ENCODE measurements around the gene TARDBP.
"Not testable (repeated sequence)": the region's sequence is repeated elsewhere in the genome, so short reads cannot be mapped to it uniquely, and the experiment has no call there.

The TARDBP gene

GRCh38 chr1:10980841-10981727 lies 31.4 kb upstream of the TARDBP start:
- DNase-seq (ENCODE audit: low read depth) = no peak
- no peak for TF ChIP-seq CTCF (IDR thresholded peaks at IDR 0.05; ENCODE audit: insufficient read depth, low read depth, low read length, missing control alignments)
- H3K4me3 ChIP-seq (ENCODE audit: low read depth, low read length) = no peak overlapping the region

- DNase-seq (ENCODE audit: low read depth) = peak; percentile 64
- no peak overlapping the region for H3K4me3 ChIP-seq (ENCODE audit: low read depth, low read length)
- no peak for TF ChIP-seq CTCF (IDR thresholded peaks at IDR 0.05; ENCODE audit: insufficient read depth, low read depth, low read length, missing control alignments)
These were observed 25.9 kb upstream of the TARDBP start for GRCh38 chr1:10986525-10986890.

GRCh38 chr1:10987840-10988417 lies 24.5 kb upstream of the TARDBP start:
- DNase-seq (ENCODE audit: low read depth) = no peak
- TF ChIP-seq CTCF (IDR thresholded peaks at IDR 0.05; ENCODE audit: insufficient read depth, low read depth, low read length, missing control alignments) = no peak
- no peak overlapping the region for H3K4me3 ChIP-seq (ENCODE audit: low read depth, low read length)

GRCh38 chr1:10989095-10989494 lies 23.4 kb upstream of the TARDBP start:
- no peak for DNase-seq (ENCODE audit: low read depth)
- no peak for TF ChIP-seq CTCF (IDR thresholded peaks at IDR 0.05; ENCODE audit: insufficient read depth, low read depth, low read length, missing control alignments)
- H3K4me3 ChIP-seq (ENCODE audit: low read depth, low read length) = no peak overlapping the region

GRCh38 chr1:10989920-10990516 lies 22.4 kb upstream of the TARDBP start:
- DNase-seq (ENCODE audit: low read depth); H3K4me3 ChIP-seq (ENCODE audit: low read depth, low read length): not testable (repeated sequence)

GRCh38 chr1:10990828-10991227 lies 21.6 kb upstream of the TARDBP start:
- no peak for TF ChIP-seq CTCF (IDR thresholded peaks at IDR 0.05; ENCODE audit: insufficient read depth, low read depth, low read length, missing control alignments)
- no peak for DNase-seq (ENCODE audit: low read depth)
- no peak overlapping the region for H3K4me3 ChIP-seq (ENCODE audit: low read depth, low read length)

GRCh38 chr1:10992004-10992403 lies 20.4 kb upstream of the TARDBP start:
- not testable (repeated sequence) for H3K4me3 ChIP-seq (ENCODE audit: low read depth, low read length); DNase-seq (ENCODE audit: low read depth)
